B cell (primary cell): Measurements from ENCODE around the gene EEF1AKMT3.

Source experiments
- CTCF ChIP-seq: fragments of 200-600 bp; IDR thresholded peaks from one replicate; pipeline ENCODE4 v1.8.0; 2022; ENCODE audit warnings: antibody characterized with exemption, mild to moderate bottlenecking
- EZH2 ChIP-seq: IDR thresholded peaks from 2 replicates; pipeline ENCODE4 v1.6.1; 2012; ENCODE audit warnings: borderline replicate concordance, low read depth, mild to moderate bottlenecking, moderate library complexity, low read length; ENCODE audit not compliant: insufficient read depth, poor library complexity, severe bottlenecking

DNA sequence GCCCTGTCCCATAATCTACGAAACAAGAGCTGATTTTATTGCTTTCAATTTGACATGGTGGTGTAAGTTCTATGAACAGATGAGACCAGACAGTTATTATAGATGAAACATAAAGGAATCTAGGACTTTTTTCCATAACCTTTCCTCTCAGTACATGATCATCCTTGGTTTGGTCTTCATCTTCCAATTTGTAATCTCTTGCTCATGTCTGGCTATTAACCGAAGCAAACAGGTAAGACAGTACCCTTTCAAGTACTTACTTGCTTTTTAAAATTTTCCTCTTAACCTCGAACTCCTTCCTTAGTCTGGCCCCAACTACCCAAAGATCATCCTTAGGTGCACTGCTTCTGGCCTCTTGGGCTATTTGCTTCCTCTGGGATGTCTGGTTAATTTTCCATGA lies 26.4 kb upstream of the EEF1AKMT3 start:
- TF ChIP-seq CTCF (no peak), EZH2 (no peak)
